HG03175 (cell line): ENCODE data around the gene SPSB4.

ENCODE experiments used
- ATAC-seq: cut with Tn5 transposase; IDR thresholded peaks from one replicate; pipeline ENCODE4 v1.9.1; 2021; ENCODE audit warnings: mild to moderate bottlenecking, moderate library complexity; ENCODE audit not compliant: unreplicated experiment

The SPSB4 gene

DNA sequence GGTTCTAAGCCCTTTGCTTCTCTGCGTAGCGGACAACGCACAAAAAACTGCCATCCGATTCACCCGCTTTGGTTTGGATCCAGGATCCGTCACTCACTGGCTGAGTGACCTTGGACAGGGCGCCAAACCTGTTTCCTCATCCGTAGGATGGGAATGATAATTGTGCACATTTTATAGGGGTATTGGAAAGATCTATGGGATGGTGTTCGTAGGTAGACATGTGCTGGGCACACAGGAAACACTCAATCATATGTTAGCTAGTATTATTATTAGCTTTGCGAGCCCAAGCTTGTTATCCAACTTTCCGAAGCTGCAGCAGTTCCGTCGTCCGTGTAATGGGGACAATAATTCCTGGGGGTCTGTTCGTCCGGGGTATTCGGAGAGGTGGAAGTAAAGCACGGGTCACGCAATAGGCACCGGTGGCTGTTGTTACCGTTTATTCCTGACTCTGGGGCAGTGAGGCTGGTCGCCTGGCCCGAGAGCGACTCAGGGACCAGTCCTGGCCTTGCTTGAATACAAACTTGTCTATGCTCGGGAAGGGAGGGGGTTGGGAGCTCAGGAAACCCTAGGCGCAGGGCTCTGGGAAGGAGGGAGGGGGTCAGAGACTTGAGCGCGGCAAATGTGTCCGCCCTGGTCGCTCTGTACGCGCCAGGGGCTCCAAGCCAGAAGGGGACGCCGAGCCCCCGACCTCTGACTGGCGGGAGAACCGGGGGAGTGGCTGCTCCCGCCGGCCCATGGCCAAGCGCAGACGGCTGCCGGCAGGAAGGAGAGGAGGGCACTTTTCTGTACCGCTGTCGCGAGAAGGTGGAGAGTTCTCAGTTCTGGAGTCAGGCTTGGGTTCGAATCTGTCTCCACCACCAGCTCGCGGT lies 1.3 kb downstream of the SPSB4 start:
- no peak for ATAC-seq

DNA sequence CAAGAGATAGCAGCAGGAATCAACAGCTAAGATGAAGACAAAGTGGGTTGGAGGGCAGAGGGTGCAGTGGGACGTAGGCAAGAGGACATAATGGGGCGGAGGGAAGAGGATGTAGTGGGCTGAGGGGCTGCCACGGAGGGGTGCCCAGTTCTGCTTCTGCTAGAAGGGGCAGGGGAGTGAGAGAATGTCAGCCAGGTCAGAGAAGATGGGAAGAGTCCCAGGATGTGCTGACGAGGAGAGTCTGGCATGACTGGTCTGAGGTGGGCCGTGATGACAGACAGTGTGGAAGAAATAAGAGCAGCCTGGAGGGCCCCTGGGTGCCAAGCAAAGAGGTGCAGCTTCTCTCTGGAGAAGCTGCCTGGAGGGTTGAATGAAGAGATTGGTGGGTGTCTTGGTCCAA lies 4.0 kb downstream of the SPSB4 start:
- ATAC-seq: no peak

DNA sequence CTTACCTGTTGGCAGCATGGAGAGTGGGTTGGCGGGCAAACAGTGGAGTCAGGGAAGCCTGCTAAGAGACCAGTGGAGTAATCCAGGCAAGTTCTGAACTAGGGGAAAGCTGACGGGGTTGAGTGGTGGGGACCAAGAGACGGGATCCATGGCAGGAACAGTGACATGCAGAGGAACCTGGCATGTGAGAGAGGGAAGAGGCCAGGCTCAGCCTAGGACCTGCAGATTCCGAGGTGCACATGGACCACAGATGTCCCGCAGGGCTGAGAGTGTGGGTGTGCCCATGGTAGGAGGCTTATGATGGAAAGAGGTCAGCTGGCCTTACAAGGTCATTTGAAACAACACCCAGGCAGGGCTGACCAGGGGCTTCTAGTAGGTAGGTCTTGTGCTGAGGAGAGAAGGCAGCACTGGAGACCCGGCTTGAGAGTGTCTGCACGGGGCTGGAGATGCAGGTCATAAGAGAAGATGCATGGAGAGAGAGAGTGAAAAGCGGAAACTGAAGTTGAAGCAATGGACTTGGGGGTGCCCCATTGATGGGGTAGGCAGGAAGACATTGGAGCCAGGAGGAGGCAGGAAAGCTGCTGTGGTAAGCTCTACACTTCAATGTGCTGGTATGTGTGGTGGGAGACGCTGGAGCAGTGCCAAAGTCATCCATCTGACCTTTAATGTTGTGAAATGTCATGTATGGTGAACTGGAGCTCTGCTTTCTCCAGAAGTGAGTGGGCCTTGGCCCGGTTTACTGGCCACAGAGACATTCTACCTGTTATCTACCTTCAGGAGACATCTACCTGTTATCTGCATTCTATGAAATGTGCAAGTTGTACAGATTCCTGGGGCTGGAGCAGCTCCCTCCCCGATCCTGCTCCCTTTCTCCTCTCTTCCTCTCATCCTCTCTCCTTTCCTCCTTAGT lies 4.6 kb downstream of the SPSB4 start:
- no peak for ATAC-seq

DNA sequence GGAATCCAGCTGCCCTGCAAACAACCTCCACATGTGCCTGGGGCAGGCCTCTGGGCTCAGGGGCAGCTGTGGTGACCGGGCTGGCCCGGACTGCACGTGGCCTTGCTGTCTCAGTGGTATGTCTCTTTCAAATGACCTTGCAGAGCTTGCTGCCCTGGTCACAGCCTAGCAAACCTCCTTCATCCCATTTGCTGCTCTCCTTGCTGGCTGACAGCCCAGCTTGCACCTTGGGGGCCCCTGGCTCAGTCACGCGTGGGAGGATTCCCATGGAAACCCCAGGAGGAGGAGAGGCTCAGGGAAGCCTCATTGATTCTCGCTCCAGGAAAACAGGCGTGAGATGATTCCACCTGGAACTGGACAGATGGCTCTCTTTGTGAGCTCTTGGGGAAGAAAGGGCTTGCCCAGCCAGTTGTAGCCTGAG lies 5.6 kb downstream of the SPSB4 start:
- no peak for ATAC-seq

DNA sequence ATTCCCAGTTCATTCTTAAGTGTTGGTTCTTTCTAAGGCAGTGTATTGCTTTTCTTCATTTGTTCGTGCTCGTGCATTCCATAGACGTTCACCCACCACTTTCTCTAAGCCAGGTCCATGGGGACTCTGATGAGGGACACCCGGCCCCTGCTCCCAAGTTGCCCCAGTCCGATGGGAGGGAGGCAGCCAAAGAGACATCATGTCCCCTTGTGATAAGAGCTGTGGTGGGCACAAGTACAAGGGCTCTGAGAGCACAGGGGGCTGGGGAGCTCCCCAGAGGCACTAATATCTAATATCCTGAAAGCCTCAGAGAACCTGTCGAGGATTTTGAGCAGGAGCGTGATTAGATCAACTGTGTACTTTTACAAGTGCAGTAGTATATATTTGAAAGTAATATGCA lies 6.3 kb downstream of the SPSB4 start:
- no peak for ATAC-seq

DNA sequence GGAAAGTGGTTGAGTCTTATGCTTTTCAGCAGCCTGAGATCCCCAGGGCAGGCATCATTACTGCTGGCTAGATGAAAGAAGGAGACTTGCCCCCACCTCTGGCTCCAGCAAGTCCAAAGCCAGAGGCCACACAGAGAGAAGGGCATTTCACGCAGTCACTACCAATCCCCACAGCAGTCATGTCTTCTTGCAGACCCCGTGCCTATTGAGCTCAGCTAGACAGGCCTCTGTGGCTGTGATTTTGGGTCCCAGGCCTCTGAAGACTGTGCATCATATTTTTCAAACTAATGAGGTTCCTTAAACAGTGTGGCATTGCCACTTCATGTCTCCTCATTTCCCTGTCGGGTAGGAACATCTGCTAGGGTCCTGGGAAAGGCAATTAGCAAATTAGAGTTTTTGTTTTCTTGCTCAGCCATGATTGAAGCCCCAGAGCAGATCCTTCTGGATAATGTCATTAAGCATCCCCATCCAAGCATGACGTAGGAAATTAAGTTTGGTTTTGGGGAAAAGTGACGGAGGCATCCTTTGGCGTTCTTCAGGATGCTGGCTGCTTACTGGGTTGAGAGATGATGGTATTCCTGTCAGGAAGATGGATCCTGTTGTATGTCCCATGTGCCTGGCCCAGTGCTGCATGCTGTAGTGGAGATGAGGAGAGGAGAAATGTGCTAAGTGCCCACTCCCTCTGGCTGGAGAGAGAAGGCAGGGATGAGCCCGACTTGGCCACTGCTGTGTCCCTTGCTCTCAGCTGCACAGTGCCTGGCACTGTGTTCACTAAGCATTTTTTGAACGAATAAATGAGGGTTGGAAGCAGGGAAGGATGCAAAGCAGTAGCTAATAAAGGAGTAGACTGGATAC lies 7.0 kb downstream of the SPSB4 start:
- no peak for ATAC-seq

DNA sequence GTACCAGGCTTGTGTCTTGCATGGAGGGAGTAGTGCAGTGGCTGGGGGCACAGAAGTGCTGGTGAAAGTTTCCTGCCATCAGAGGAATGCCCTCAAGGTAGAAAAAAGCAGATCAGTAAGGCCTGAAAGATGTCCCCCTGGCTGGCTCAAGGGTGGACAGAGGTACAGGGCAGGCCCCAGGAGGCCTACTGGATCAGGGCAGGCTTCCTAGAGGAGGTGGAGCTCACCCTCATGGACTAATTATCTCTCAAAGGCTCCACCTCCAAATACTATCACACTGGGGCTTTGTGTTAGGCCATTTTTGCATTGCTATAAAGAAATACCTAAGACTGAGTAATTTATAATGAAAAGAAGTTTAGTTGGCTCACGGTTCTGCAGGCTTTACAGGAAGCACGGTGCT lies 7.8 kb downstream of the SPSB4 start:
- ATAC-seq: no peak

DNA sequence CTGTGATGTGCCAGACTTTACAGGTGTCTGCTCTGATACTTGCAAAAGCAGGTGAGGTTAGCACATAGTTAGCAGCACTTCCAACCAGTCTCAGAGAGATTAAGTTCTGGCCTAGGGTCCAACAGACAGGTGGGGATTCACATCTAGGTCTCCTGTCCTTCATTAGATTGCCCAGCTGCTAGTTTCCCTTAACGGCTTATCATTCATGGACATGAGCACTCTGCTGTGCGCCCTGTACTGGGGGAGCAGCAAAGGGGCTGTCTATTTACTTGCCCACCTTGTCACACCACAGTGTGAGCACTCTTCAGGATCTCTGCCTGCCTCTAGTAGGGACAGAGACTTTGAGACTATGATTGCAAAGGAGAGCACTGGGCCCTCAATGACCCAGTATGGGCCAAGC lies 8.7 kb downstream of the SPSB4 start:
- ATAC-seq: no peak

DNA sequence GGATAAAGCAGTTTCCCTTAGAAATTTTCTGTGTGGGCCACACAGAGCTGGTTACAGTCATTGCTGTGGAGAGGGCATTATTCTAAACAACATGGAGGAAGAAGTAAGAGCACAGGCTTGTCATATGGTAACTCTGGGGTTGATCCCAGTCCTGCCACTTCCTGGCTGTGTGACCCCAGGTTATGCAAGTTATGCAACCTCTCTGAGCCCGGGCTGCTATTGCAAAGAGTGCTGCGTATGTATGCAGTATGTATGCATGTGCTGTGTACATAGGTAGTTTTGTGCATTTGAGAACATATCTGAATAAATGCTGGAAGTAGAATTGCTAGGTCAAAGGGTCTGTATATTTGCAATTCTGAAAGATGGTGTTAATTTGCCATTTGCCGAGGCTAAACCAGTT lies 9.2 kb downstream of the SPSB4 start:
- ATAC-seq: no peak

DNA sequence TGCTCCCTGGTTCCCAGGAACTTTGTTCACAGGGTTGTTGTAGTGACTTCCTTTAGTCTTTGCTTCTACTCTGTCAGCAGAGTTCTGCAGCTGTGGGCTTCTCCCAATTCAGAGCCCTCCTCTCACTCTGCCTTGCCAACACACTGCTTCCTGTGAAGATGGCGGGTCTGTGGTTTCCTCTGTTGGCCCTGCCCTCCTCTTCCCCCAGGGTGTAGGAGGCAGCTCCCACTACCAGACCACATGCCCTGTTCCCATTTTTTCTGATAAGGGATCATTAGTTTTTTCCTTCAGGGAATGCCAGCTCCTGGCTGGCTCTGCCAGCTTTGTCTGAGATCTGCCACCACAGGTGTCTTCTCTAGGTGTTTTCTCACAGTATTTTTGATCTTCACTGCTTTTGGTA lies 12.7 kb downstream of the SPSB4 start:
- ATAC-seq: no peak

DNA sequence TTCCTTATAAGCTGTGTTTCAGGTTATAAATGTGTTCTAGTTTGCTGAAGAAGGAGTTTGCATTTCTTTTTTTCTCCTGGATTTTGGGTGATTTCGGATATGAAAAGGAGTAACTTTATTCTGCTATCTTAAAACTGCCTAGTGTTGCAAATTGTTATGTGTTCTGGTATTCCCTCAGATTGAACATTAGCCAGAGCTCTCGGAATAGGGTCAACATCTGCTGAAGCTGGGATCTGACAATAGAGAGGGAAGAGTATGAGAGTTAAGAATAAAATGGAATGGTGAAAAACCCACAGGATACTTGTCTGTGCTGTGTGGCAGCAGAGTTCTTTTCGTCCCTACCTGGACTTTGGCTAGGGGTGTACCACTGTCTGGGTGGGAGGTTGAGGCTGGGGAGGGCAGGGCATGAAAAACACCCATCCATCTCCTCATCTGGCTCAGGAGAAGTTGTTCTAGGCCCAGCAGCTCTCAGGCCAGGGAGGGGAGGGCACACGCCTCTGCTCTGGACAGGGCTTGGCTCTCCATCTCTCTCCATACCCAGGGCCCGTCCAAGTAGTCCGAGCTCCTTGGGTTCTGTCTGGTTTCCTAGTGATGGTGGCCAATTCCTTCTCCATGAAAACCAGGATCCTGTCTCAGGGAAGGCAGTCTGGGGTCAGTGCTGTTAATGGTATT lies 13.2 kb downstream of the SPSB4 start:
- ATAC-seq: no peak

DNA sequence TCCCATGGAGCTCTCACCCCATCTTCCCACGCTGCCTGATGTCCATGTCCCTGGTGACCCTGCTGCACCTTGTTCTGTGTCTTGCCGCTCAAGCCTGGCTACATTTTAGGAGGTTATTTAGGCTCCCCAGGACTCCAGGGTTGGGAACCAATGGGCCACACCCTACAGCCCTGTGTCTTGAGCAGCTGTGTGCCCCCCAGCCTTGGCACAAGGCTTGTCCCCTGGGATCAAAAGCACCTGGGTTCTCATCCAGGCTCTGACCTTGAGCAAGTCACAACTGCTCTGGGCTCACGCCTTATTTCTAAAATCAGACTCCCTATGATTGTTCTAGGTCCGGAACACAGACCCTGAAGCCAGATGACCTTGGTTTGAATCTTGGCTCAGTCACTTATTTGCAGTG lies 14.1 kb downstream of the SPSB4 start:
- ATAC-seq: no peak

DNA sequence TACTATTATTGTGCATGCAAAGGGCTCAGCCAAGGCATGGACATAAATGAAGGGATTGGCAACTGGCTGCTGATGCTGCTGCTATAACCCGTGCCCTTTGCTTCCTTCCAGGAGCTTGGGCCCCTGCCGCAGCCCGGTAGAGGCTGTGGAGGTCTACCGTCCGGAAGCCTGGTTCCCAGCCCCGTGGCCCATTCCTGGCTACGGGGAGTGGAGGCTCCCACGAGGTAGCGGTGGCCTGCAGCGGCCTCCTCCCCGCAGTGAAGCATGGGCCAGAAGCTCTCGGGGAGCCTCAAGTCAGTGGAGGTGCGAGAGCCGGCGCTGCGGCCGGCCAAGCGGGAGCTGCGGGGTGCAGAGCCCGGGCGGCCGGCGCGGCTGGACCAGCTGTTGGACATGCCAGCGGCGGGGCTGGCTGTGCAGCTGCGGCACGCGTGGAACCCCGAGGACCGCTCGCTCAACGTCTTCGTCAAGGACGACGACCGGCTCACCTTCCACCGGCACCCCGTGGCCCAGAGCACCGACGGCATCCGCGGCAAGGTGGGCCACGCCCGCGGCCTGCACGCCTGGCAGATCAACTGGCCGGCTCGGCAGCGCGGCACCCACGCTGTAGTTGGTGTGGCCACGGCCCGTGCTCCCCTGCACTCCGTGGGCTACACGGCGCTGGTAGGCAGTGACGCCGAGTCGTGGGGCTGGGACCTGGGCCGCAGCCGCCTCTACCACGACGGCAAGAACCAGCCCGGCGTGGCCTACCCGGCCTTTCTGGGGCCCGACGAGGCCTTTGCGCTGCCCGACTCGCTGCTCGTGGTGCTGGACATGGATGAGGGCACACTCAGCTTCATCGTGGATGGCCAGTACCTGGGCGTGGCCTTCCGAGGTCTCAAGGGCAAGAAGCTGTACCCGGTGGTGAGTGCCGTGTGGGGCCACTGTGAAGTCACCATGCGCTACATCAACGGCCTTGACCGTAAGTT lies 15.0 kb downstream of the SPSB4 start:
- no peak for ATAC-seq

DNA sequence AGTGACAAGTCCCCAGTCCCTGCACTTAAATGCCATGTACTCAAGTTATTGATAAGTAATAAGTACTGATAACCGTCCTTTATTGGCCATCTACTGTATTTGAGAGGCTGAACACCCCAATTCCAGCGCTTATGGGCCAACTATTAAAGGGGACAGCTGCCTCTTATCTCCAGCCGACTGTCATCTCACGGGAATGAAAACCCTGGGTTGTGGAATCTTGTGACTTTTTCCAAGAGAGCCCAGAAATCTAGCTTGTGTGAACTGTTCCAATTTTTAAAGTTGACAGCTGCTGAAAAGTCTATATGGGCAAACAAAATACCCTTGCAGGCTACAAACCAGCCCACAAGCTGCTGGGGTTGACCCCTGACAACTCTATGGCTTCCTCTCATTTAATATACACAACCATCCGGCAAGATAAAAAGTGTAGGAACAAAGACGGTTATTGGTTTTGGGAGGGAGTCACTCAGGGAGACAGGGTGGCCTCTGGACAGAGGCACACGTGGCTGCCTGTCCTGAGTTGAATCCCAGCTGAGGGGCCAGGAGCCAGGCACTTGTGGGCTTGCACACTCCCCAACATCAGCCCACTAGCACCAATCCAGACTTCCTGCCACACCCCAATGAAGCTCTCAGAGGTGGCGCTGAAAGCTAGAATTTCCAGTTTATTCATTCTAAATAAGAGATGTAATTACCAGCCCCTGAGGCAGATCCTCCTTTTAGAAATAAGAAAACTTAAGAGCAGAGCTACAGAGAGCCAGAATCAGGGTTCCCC lies 16.2 kb downstream of the SPSB4 start:
- no peak for ATAC-seq

DNA sequence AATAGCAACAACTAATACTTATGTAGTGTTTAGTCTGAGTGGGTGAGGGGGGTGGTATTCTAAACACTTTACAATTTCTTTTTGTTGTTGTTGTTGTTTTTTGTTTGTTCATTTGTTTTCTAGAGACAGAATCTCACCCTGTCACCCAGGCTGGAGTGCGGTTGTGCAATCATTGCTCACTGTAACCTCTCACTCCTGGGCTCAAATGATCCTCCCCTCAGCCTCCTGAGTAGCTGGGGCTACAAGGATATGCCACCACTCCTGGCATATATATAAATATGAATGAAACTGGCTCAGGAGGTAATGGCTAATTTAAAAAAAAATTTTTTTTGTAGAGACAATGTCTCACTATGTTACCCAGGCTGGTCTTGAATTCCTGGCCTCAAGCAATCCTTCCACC lies 19.1 kb downstream of the SPSB4 start:
- ATAC-seq: no peak

DNA sequence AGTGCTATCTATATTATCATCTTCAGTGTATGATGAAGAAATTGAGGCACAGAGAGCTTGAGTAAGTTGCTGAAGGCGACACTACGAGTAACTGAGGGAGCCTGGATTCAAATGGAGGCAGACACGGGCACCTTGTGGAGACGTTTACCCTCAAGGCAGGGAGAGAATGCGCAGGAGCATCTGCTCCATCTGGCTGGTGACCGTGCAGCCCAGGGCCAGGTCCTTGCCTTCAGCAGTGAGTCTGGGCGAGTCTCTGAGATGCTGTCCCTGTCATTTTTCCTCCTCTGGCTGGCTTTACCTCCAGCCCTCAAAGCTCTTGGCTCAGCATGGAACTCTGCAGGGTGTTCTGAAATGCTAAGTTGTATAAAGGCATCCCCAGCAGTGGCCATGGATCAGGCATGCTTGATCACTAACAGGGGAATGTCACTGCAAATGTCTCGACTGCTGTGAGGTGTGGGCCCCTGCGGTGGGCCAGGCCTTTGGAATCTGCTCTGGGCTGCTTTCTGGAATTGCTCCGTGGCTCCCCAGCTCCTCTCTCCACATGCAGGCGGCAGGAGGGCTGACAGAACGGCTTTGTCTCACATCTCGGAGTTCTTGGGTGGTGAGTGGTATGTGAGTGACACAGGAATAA lies 19.7 kb downstream of the SPSB4 start:
- ATAC-seq: no peak

DNA sequence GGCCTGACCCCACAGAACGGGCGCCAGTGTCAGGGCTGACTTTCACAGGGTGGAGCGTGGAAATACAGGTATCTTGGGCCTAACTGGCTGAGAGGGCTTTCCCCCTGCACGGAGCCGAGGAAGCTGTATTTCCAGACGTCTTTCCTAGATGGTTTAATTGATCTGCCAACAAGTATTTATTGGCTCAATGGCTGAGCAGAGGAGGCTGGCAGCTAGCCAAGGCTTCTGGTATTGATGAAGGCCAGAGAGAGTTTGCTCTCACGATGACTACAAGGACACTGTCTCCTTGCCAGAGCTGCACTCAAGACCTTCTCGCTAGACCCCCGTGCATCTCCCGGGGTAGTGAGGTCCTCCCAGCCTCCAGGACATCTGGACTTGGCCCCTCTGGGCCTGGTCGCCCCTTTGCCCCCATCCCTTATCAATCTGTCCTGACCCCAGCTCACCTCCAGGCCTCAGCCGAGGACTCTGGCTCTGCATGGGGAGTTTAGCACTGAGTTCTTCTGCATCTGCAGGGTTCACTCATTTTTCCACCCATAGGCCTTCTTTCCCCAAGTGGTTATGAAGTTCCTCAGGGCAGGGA lies 20.6 kb downstream of the SPSB4 start:
- no peak for ATAC-seq

DNA sequence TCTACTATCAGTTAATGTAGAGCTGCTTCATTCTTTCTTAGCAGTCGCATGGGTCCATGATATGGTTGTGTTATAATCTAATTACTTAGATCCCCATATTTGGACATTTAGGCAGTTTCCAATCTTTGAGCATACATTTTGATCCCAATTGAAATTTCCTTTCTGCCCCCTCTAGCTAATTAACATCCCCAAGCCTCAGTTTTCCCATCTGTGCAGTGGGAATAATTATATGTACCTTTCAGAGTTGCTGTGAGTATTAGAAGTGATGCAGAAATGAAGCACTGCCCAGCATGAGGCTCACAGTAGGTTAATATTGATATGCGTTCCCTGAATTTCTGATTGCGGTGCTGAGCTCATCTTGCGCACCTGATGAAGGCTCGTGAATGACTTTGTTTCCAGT lies 21.8 kb downstream of the SPSB4 start:
- no peak for ATAC-seq
